NCI-H774 (cell line): ENCODE measurements around the gene RAB15.

Experiments used
- DNase-seq: peaks from one replicate; lab custom pipeline; 2025; lab: John Stamatoyannopoulos, UW

RAB15 gene

GRCh38 chr14:64906022-64906421, 66.1 kb downstream of the RAB15 start:
- DNase-seq, result no peak

GRCh38 chr14:64899958-64900357, 72.2 kb downstream of the RAB15 start:
- DNase-seq, result no peak
